Stomach (tissue), 4 donors: ENCODE measurements around the gene NFATC1.

Experiments used
- POLR2A ChIP-seq, 4 donors: fragments of 450-650 bp; IDR thresholded peaks; one replicate each; pipeline ENCODE4 v1.6.1; 2016; ENCODE audit warnings: antibody characterized with exemption in 4 of 4, control low read depth in 2 of 4, mild to moderate bottlenecking in 1 of 4, moderate library complexity in 1 of 4
- POLR2AphosphoS5 ChIP-seq, 3 donors: sonication (generic); formaldehyde crosslinking; IDR thresholded peaks; one replicate each; pipeline ENCODE4 v1.6.1; 2016; ENCODE audit warnings: antibody characterized with exemption in 3 of 3
- TF ChIP-seq, protein P1 (sequence below), 7 experiments: fragments of 450-650 bp in 4 of 7; fragments of 200-600 bp in 3 of 7; sonication (generic) in 3 of 7; IDR thresholded peaks; one replicate each; pipeline ENCODE4 v1.5.1; 2016 to 2019; ENCODE audit warnings: antibody characterized with exemption in 7 of 7, control low read depth in 2 of 7, mild to moderate bottlenecking in 1 of 7

DNA sequence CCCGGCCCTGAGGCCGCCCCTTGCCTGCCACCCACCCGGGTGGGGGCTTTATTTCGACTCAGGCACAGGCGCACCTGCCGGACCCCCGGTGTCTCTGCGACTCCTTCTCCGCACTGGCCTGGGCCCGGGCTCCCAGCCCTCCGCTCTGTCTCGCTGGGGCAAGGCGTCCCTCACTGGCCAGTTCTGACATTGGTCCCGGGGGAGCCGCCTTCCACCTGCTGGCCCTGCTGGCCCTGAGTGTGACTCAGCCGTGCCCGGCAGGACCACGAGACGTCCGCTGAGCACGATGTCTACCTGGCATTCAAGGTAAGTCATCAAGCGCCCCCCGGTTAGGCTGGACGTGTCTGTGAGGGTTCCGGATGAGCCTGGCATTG, 152.3 kb downstream of the NFATC1 start:
- TF ChIP-seq, protein P1, sequence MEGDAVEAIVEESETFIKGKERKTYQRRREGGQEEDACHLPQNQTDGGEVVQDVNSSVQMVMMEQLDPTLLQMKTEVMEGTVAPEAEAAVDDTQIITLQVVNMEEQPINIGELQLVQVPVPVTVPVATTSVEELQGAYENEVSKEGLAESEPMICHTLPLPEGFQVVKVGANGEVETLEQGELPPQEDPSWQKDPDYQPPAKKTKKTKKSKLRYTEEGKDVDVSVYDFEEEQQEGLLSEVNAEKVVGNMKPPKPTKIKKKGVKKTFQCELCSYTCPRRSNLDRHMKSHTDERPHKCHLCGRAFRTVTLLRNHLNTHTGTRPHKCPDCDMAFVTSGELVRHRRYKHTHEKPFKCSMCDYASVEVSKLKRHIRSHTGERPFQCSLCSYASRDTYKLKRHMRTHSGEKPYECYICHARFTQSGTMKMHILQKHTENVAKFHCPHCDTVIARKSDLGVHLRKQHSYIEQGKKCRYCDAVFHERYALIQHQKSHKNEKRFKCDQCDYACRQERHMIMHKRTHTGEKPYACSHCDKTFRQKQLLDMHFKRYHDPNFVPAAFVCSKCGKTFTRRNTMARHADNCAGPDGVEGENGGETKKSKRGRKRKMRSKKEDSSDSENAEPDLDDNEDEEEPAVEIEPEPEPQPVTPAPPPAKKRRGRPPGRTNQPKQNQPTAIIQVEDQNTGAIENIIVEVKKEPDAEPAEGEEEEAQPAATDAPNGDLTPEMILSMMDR (IDR thresholded peaks at IDR 0.05) = no peak
- TF ChIP-seq POLR2A (IDR thresholded peaks at IDR 0.05) (no peak), POLR2AphosphoS5 (IDR thresholded peaks at IDR 0.05) (no peak)
